GM19043 (cell line): ENCODE data around the gene PRR20C.
"Not testable (repeated sequence)": the region's sequence is repeated elsewhere in the genome, so short reads cannot be mapped to it uniquely, and the experiment has no call there.

Experiments used
- ATAC-seq: cut with Tn5 transposase; IDR thresholded peaks from one replicate; pipeline ENCODE4 v1.9.1; 2021; ENCODE audit warnings: low read depth; ENCODE audit not compliant: unreplicated experiment

Gene PRR20C

DNA sequence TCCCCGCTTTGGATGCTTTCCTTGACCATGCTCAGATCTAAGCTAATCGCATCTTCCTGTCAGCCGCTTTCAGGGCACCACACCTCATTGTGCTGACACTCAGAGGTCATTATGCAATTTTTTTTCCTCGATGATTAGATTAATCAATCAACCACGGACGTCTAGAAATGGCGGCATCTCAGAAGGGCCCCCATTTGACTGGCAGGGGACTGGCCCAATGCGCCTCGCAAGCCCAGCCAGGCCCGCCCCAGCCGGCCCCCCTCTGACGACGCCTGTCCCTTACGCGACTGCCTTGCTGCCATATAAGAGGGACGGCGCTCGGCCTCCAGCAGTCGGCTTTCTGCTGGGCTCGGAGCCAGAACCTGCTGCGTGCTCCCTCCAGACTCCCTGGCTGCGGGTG lies at the start of gene PRR20C:
Gene PRR20C, plus strand, starts transcription at position 301 of the 400 bp plus-strand sequence. CDS start 387 bp downstream, outside the sequence.
- ATAC-seq = not testable (repeated sequence)

DNA sequence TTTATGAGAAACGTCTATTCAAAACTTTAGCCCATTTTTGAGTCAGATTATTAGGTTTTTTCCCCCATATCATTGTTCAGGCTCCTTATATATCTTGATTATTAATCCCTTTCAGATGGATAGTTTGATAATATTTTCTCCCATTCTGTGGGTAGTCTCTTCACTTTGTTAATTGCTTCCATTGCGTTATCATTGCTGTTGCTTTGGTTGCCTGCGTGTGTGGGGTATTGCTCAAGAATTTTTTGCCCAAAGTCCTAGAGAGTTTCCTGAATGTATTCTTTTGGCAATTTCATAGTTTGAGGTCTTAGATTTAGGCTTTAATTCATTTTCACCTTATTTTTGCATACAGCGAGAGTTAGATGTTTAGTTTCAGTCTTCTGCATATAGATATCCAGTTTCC lies 38.9 kb upstream of the PRR20C start:
- no peak for ATAC-seq

DNA sequence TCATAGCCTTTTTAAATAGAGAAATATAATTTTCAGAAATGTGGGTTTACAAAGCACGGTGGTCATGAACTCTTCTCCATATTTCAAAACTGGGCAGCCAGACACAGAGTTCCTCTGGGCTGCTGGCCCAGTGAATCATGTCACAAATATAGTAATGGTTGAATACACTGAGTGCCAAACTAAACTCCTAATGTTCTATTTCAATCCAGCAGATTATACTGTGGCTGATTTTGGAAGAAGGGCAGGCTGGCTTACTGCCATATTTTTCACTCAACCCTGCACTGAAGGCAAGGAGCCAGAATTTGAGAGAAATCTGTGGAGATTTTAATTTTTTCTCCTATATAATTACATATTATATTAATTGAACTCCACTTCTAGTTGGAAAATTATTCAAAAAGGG lies 30.2 kb upstream of the PRR20C start:
- ATAC-seq = no peak

DNA sequence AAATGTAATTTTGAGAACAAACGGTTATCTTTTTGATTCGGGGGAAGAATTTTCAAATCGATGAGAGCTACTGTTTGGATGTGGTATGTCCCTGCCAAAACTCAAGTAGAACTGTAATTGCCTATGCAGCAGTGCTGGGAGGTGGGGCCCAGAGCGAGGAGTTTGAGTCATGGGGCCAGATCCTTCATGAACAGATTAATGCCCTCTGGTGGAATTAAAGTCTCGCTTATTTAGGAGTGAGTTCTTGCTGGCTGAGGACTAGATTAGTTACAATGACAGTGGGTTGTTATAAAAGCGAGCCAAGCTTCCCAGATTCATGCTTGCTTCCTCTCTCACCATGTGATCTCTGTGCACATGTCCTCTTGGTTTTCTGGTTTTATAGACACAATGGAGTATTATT lies 25.0 kb upstream of the PRR20C start:
- no peak for ATAC-seq

DNA sequence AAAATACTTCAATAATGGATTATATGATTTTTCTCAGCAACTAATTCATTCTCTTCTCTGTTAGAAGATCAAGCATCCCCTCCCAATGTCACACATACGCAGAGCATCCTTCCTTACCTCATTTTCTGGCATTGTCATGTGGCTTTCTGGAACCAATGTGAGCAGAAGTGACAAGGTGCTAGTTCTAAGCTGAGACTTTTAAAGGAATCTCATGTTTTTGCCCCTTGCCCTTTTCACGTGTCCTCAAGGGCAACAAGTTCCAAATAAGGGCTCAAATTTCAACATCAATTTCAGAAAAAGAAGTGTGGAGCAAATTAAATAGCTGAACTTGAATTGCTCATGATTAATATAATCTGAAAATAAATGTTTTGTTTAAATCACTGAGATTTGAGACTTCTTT lies 17.8 kb upstream of the PRR20C start:
- no peak for ATAC-seq

DNA sequence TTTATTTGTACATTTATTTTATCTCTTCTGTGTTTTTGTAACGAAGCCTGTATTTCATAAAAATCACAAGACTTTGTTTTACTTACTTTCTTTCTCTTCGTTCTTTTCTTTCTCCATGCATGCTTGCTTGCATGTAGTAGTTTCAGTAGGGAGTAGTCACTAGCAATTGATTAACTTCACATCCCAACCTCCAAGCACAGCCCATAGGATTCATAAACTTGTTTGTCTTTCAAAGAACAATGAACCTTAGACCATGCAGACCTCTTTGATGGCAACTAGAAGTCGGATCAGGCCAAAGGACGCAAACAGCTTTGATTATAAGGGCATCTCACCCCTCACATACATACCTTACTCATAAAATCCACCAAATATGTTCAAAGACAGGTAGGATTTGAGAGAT lies 16.3 kb upstream of the PRR20C start:
- no peak for ATAC-seq

DNA sequence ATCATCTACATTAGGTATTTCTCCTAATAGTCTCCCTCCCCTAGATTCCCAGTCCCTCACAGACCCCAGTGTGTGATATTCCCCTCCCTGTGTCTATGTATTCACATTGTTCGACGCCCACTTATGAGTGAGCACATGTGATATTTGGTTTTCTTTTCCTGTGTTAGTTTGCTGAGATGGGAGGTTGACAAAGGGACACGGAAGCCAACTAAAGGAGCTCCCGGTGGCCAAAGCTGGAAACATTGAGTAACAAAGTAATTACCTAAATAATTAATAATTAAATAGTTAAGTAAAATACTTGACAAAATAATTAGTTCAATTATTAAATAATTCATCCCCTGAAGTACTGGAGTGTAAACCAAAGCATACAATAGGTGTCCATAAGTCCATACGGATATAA lies 14.9 kb upstream of the PRR20C start:
- no peak for ATAC-seq

DNA sequence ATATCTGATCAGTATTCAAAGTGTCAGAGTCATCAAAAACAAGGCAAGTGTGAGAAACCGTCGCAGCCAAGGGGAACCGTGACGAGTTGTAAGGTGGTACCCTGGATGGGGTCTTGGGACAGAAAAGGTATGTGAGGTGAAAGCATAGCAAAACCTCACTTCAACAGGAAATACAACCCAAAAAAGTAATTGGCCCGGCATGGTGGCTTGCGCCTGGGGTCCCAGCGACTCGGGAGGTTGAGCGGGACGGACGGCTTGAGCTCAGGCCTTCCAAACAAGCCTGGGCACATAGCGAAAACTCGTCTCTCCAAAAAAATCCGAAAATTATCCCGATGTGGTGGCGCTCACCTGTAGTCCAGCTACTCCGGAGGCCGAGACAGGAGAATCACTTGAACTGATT lies 14.1 kb upstream of the PRR20C start:
- not testable (repeated sequence) for ATAC-seq

DNA sequence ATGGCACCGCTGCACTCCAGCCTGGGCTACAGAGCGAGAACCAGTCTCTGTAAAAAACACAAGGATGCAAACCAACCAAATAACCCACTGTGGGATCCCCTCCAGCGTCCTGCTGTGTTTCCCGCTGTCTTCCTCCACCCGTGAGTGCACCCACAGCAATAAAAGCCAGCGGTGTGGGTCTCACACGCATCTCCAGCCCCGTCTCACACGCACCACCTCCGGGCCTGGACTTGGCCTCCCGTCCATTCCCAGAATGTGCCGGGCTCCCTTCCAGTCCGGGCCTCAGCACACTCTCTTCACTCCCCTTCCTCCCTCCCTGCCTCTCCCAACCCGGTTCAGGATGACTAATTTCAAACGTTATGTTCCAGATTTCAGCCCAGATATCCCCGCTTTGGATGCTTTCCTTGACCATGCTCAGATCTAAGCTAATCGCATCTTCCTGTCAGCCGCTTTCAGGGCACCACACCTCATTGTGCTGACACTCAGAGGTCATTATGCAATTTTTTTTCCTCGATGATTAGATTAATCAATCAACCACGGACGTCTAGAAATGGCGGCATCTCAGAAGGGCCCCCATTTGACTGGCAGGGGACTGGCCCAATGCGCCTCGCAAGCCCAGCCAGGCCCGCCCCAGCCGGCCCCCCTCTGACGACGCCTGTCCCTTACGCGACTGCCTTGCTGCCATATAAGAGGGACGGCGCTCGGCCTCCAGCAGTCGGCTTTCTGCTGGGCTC lies 13.5 kb upstream of the PRR20C start, which contains the start of gene PRR20A:
Gene PRR20A, plus strand, starts transcription at position 684 of the 734 bp plus-strand sequence. CDS start 387 bp downstream, outside the sequence.
- ATAC-seq = not testable (repeated sequence)

DNA sequence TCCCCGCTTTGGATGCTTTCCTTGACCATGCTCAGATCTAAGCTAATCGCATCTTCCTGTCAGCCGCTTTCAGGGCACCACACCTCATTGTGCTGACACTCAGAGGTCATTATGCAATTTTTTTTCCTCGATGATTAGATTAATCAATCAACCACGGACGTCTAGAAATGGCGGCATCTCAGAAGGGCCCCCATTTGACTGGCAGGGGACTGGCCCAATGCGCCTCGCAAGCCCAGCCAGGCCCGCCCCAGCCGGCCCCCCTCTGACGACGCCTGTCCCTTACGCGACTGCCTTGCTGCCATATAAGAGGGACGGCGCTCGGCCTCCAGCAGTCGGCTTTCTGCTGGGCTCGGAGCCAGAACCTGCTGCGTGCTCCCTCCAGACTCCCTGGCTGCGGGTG lies 6.7 kb upstream of the PRR20C start, which contains the start of gene PRR20B:
Gene PRR20B, plus strand, starts transcription at position 301 of the 400 bp plus-strand sequence. CDS start 387 bp downstream, outside the sequence.
- ATAC-seq = not testable (repeated sequence)

DNA sequence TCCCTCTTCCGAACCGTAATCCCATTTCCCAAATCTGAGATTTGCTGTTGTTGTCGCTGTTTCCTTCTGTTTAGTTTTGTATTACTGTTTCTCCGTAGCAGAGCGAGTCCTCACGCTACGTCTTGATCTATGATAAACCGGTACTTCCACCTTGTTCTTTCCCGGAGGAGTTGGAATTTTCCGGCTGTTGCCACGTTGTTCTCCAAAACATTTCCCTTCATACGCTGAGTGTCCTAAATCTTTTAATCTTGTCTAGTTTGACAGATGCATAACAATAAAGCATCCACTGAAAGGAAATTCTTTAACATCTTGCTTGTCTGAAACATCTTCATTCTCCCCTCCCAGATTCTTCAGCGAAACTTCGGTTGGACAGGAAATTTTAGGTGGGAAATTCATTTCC lies 5.8 kb upstream of the PRR20C start:
- ATAC-seq = not testable (repeated sequence)

DNA sequence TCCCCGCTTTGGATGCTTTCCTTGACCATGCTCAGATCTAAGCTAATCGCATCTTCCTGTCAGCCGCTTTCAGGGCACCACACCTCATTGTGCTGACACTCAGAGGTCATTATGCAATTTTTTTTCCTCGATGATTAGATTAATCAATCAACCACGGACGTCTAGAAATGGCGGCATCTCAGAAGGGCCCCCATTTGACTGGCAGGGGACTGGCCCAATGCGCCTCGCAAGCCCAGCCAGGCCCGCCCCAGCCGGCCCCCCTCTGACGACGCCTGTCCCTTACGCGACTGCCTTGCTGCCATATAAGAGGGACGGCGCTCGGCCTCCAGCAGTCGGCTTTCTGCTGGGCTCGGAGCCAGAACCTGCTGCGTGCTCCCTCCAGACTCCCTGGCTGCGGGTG lies 6.5 kb downstream of the PRR20C start, which contains the start of gene PRR20D:
Gene PRR20D, plus strand, starts transcription at position 301 of the 400 bp plus-strand sequence. CDS start 387 bp downstream, outside the sequence.
- not testable (repeated sequence) for ATAC-seq

DNA sequence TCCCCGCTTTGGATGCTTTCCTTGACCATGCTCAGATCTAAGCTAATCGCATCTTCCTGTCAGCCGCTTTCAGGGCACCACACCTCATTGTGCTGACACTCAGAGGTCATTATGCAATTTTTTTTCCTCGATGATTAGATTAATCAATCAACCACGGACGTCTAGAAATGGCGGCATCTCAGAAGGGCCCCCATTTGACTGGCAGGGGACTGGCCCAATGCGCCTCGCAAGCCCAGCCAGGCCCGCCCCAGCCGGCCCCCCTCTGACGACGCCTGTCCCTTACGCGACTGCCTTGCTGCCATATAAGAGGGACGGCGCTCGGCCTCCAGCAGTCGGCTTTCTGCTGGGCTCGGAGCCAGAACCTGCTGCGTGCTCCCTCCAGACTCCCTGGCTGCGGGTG lies 13.0 kb downstream of the PRR20C start, which contains the start of gene PRR20E:
Gene PRR20E, plus strand, starts transcription at position 301 of the 400 bp plus-strand sequence. CDS start 387 bp downstream, outside the sequence.
- not testable (repeated sequence) for ATAC-seq

DNA sequence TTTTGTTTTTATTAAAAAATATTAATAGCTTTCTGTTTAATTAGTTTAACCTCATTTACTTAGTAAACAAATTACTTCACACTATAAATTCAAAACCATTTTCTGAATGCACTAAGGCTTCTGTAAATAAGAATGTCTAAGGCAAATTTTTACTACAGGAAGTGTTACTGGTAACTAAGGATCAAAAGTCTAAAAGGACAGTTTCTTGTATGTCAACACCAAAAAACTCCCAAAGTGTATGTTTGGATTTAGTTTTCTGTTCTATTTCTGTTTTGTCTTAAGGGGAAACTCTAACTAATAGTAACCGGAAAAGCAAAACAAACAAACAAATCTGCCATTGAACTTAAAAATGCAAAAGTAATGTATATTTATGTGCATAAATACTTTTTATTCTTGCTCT lies 37.8 kb downstream of the PRR20C start:
- ATAC-seq = no peak
